Stimulated activated CD4-positive, alpha-beta T cell treated with anti-CD3 and anti-CD28 coated beads, Interleukin-1b, Interleukin-23, amount 100 ng/mL, for 4 hours (primary cell): ENCODE results near the gene DENND1A.

Source experiments
- DNase-seq, 2 donors: peaks; one replicate each; pipeline ENCODE4 v3.0.0-alpha.2; 2020; ENCODE audit warnings: low read depth in 2 of 2

The DENND1A gene

DNA sequence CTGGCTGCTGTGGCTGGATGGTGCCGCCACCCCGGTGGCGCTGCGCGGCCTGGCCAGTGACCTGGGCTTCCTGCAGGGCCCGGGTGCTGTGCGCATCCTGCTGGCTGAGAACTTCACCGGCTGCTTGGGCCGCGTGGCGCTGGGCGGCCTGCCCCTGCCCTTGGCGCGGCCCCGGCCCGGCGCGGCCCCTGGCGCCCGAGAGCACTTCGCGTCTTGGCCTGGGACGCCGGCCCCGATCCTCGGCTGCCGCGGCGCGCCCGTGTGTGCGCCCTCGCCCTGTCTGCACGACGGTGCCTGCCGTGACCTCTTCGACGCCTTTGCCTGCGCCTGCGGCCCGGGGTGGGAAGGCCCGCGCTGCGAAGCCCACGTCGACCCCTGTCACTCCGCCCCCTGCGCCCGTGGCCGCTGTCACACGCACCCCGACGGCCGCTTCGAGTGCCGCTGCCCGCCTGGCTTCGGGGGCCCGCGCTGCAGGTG, 556.4 kb downstream of the DENND1A start:
- DNase-seq = no peak

DNA sequence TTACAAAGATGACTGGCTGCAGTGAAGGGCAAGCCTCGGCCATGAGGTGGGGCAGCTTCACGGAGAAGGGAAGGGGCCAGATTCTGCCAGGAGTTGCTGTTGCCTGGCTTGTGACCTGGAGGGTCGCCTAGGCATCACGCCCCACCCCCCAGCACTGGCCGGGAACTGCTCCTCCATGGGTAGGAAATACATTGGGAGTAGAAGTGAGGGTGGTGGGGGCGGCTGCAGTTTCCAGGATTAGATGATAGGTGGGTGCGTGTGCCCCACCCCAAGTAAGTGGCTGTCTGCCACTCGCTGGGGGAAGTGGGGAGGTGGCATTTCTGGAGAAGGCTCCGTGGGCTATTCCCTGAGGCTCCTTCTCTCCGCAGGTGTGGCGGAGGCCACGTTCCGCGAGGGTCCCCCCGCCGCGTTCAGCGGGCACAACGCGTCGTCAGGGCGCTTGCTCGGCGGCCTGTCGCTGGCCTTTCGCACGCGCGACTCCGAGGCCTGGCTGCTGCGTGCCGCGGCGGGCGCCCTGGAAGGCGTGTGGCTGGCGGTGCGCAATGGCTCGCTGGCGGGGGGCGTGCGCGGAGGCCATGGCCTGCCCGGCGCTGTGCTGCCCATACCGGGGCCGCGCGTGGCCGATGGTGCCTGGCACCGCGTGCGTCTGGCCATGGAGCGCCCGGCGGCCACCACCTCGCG, 557.0 kb downstream of the DENND1A start:
- DNase-seq = no peak

DNA sequence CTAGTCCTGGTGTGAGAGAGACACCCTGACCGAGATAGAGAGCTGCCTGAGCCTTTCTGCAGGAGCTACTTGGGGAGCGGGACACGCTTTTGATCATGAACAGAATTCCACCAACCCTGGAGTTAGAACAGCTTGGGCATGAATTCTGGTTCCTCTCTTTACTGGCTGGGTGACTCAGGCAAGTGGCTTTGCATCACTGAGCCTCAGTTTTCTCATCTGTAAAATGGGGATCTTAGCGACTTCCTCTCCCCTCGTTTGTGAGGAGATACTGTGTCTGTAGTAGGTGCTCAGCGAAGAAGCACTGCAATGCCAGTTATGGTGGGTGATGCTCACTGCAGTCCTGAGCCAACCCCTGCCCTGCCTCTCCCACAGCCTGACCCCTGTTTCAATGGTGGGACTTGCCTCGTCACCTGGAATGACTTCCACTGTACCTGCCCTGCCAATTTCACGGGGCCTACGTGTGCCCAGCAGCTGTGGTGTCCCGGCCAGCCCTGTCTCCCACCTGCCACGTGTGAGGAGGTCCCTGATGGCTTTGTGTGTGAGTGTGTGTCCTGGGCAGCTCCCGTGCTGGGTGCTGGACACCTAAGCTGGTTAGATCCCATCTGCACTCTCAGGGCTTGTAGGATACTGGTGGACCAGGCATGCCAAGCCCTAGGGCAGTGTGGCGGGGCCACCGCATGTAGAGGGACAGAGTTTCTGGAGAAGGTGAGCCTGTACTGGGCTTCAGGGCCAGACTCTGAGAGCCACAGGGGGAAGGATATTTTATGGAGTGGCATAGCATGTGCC, 557.9 kb downstream of the DENND1A start:
- DNase-seq = no peak

DNA sequence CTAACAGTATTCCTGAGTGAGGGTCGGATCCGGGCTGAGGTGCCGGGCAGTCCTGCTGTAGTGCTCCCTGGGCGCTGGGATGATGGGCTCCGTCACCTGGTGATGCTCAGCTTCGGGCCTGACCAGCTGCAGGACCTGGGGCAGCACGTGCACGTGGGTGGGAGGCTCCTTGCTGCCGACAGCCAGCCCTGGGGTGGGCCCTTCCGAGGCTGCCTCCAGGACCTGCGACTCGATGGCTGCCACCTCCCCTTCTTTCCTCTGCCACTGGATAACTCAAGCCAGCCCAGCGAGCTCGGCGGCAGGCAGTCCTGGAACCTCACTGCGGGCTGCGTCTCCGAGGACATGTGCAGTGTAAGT, 558.7 kb downstream of the DENND1A start:
- no peak for DNase-seq

DNA sequence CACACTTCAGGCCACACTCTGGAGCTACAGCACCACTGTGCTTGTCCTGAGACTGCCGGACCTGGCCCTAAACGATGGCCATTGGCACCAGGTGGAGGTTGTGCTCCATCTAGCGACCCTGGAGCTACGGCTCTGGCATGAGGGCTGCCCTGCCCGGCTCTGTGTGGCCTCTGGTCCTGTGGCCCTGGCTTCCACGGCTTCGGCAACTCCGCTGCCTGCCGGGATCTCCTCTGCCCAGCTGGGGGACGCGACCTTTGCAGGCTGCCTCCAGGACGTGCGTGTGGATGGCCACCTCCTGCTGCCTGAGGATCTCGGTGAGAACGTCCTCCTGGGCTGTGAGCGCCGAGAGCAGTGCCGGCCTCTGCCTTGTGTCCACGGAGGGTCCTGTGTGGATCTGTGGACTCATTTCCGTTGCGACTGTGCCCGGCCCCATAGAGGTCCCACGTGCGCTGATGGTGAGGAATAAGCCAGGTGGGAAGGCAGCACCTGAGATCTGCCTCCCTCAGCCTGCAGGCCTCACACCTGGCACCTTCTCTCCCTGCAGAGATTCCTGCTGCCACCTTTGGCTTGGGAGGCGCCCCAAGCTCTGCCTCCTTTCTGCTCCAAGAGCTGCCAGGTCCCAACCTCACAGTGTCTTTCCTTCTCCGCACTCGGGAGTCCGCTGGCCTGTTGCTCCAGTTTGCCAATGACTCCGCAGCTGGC, 559.2 kb downstream of the DENND1A start:
- DNase-seq = no peak

DNA sequence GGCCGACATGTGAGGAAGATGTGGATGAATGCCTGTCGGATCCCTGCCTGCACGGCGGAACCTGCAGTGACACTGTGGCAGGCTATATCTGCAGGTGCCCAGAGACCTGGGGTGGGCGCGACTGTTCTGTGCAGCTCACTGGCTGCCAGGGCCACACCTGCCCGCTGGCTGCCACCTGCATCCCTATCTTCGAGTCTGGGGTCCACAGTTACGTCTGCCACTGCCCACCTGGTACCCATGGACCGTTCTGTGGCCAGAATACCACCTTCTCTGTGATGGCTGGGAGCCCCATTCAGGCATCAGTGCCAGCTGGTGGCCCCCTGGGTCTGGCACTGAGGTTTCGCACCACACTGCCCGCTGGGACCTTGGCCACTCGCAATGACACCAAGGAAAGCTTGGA, 559.8 kb downstream of the DENND1A start:
- no peak for DNase-seq

DNA sequence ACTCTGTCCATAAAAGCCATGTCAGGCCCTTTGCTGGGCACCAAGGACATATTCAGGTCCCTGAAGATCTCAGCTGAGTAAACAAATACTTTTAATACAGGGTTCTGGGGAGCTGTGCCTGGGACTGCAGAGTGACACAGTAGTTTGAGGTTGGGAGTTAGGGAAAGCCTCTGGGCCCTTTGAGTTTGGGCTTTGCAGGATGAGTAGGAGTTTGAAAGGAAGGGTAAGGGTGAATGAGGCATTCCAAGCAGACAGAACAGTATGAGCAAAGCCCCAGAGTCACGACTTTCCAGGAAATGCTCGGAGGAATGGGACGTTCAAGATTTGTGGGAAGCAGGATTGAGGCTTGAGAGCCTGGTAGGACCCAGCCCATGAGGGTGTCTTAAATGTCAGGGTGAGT, 560.6 kb downstream of the DENND1A start:
- no peak for DNase-seq

DNA sequence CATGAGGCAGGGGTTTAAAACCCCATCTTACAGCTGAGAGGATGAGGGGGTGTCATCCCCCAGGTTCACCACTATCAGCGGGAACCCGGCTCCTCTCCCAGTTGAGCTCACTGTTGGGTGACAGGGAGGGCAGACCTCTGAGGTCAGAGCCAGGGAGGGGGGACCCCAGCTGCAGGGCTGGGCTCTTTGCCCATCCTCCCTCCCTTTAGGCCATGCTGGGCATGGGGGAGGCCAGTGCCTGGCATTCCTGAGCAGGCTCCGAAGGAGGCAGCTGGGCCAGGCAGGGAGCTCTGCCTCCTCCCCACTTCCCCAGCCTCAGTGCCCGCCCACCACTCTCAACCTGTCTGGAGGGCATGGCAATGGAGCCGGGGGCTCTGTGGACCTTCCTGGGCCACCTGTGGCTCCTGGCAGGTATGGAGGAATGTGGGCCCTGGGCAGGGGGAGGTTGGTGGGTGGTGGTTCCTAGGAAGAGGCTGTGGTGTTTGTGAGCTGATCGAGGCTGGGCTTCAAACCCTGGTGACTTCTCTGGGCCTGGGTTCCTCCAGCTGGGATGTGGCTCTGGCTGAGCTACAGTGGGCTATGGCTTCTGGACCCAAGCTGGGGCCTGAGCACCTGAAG, 561.3 kb downstream of the DENND1A start:
- DNase-seq = no peak

DNA sequence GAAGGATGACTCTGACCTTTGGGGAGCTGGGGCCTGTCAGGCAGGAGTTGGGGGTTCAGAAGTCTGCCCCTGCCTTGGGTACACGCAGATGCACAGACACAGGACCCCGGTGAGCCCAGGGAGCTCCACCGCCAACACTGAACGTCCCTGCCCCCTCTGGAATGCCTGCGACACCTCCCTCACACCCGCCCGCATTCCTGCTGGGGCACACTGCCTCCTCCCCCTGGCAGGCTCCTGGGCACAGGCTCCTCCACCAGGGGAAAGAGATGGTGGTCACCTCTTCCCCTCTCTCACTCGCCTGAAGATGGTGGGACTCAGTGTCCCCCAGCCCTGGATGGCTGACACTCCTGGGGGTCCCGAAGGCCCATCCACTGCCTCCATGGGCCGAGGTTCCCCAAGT, 561.9 kb downstream of the DENND1A start:
- no peak for DNase-seq

DNA sequence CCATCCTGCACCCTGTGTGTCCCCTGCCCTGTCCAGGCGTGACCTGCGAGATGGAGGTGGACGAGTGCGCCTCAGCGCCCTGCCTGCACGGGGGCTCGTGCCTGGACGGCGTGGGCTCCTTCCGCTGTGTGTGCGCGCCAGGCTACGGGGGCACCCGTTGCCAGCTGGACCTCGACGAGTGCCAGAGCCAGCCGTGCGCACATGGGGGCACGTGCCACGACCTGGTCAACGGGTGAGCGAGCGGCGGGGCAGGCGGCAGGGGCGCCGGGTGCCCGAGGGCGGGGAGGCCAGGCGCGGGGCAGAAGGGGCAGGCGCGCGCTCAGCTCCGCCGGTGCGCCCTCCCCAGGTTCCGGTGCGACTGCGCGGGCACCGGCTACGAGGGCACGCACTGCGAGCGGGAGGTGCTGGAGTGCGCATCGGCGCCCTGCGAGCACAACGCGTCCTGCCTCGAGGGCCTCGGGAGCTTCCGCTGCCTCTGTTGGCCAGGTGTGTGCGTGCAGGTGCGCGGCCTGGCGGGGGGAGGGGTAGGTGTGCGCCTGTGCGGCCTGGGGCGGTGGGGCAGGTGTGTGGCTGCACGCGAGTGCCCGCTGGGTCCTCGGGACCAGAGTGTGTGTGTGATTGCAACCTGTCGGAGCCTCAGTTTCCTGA, 563.9 kb downstream of the DENND1A start:
- no peak for DNase-seq

DNA sequence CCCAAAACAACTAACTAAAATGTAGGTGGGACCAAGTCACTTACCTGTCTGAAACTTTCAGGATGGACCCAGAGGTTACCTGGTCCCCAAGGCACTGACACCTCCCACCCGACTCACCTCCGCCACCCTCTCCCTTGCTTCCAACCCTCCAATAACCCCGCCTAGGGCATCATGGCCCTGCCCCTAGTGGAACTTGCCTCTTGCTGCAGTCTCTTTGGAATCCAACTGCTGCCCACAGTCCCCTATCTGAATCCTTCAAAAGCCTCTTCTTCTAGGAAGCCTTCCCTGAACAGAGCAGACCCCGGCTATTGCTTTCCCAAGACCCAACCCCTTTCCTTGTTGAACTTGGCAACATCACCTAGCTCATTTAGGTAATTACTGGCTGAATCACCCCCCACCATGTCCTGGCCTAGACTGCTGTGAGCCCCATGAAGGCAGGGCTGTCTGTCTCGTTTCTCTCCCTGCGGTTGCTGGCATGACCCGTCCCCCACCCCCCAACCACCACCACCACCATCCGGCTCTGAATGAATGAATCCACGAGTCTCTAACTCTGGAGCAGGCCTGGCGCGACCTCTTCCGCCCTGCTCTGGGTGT, 564.5 kb downstream of the DENND1A start:
- no peak for DNase-seq

DNA sequence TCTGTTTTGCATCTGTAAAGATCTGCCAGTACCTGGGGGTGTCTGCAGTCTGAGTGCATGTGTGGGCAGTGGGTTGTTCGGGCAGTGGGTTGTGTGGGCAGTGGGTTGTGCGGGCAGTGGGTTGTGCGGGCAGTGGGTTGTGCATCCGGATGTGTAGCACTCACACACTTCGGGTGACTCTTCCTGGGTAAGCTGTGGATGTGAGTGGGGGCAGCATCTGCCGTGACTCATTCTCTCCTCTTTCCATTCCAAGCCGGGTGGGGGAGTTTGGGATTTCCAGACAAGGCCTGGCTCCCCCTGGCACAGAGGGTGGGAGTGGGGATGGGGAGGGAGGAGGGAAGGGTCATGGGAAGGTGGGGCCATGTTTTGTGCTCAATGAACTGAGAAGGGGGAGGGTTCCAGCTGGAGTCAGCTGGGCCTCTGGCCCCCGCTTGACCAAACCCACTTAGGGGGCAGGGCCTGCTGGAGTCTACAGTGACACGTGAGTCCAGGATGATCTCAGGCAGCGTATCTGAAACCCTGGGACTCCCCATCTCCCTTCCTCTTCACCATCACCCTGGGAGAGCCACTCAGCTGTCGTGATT, 565.6 kb downstream of the DENND1A start:
- no peak for DNase-seq

DNA sequence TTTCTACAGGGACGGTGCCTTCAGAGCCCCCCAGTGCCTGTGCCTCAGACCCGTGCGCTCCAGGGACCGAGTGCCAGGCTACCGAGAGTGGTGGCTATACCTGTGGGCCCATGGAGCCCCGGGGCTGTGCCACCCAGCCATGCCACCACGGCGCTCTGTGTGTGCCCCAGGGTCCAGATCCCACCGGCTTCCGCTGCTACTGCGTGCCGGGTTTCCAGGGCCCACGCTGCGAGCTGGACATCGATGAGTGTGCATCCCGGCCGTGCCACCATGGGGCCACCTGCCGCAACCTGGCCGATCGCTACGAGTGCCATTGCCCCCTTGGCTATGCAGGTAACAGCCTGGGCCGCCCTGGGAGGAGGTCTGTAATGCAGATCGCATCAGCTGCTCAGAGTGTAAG, 567.1 kb downstream of the DENND1A start:
- DNase-seq = no peak

DNA sequence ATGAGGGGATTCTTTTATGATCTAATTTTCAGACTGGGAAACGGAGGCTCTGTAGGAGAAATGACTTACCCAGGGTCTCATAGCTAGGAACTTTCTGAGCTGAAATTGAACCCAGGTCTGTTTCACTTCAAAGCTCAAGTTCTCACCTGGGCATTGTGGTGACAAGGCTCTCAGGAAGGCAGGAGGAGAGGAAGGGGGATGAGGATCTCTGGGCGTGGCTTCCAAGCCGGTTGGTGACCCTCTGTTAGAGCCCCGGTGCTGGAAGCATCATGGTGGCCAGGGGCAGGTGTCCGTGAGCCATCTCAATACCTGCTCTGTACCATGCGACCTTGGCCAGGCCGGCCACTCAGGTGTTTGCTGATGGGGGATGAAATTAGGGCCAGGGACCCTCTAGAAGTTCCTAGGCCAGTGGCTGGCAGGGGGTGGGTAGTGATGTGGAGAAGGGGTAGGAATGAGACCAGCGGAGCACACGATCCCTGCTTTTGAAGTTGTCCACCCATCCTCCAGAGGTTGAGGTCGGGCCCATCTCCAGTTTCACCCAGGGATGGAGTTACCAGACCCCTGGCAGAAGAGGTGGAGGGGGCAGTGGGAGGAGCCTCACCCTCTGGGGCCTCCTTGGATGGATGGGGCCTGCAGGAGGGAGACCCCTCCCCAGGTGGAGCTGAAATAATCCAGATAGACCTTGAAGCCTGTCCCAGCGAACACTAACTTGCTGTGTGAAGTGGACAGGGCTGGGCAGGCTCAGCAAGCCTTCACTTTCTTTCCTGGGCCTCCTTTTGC, 568.0 kb downstream of the DENND1A start:
- DNase-seq = no peak

DNA sequence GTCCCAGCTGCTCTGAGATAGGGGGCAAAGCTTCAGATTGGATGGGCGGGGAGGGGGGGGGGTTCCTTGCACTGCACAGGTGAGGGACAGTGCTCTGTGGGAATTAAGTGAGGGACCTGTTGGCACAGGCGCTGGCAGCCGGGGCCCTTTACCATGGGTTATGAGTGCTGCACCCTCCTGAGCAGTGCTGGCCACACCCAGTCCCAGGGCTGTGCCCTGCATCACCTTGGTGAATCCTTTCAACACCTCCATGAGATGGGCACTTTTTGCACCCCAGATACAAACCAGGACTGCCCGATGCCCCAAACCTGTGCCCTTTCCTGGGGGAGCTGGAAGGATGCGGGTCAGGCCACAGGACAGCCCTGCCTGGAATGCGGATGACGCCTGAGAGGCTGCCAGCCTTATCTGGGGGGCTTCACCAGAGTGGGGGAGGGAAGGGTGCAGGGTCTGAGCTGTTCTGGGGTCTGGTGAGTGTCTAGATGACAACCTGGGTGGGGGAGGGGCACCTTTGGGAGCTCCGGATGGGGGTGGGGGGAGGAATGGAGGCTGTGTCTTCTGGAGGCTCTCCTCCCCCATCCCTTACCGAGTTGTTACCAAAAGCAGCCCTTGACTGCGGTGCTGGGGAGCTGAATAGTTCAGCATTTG, 568.7 kb downstream of the DENND1A start:
- DNase-seq = no peak

DNA sequence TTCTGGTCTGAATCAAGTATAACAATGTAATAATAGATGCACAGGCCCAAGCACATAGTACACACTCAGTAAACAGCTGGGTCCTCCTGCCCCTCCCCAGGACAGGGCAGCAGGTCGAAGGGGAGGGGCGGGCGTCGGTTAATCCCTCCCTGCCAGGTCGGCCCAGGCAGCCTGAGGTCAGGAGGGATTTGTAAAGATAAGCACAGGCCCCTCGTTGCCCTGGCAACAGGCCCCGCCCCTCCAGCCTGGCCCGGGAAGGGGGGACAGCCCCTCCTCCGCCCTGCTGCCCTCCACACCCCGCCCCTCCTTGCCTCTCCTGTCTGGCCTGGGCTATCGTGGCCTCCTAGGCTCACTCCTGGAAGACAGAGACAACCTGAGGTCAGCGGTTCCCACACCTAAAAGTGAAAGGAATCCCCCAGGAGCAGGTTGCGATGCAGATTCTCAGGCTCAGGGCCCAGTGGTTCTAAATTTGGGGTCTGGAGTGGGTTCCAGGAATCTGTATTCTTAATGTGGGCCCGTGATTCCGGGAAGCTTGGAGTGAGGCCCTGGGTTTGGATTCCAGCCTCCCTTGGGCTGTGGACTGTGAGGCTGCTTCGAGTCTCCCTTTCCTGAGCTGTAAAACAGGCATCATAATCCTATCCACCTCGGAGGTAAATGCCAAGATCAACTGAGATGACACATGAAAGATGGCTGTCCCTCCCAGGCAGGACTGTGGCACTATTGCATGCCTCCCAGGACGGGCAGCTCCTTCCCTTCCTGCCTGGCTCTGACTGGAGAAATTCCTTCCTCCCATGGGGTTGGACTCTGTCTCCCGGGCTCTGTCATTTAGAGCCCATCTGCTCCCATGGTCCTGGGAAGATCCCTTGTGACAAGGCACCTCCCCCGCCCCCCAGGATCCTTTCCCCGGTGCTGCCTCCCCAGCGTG, 569.5 kb downstream of the DENND1A start:
- DNase-seq = no peak

DNA sequence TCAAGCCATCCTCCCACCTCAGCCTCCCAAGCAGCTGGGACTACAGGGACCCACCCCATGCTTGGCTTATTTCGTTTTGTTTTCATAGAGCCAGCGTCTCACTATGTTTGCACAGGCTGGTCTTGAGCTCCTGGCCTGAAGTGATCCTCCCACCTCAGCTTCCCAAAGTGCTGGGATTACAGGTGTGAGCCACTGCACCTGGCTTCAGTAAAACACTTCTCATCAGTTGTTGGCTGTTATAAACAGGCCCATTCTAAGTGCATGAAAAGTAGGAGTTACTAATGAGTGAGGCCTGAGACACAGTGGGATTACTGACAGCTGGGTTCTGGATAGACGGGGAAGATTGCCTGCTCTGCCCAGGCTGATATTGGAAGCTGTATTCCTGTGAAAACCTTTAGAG, 570.4 kb downstream of the DENND1A start:
- no peak for DNase-seq

DNA sequence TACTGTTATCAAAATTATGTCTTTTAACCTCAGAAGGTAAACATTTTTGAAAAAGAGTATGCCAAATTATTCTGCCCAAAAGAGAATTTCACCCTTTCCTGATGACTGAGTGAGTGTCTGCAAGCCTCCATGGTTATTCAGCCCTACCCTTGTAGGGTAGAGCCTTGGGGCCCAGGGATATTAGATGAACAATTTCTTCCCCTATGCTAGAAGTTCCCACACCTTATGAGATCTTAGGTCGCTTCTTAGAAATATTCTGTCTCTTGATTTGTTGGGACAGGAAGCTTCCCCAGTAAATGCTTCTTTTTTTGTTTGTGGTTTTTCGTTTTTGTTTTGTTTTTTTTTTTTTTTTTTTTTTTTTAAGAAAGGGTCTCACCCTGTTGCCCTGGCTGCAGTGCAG, 570.8 kb downstream of the DENND1A start:
- no peak for DNase-seq
